GM12878 (cell line): ENCODE data around the gene ASAP2.

ENCODE experiments used
- ESRRA ChIP-seq: IDR thresholded peaks from 2 replicates; pipeline ENCODE4 v1.6.1; 2012; ENCODE audit warnings: mild to moderate bottlenecking, low read length, improper control_type of control experiment
- EZH2 ChIP-seq: IDR thresholded peaks from 2 replicates; pipeline ENCODE4 v1.6.1; 2012; ENCODE audit warnings: low read depth, mild to moderate bottlenecking, control low read depth, inconsistent platforms, low read length, borderline replicate concordance; ENCODE audit not compliant: control insufficient read depth
- IKZF1 ChIP-seq: fragments of 450-650 bp; conservative IDR thresholded peaks from 2 replicates; pipeline ENCODE4 v1.6.1; 2017; ENCODE audit warnings: antibody characterized with exemption, mild to moderate bottlenecking
- POLR2AphosphoS2 ChIP-seq: IDR thresholded peaks from 2 replicates; pipeline ENCODE4 v1.6.1; 2011; ENCODE audit warnings: low read depth, mild to moderate bottlenecking, low read length, improper control_type of control experiment, moderate library complexity
- RFX5 ChIP-seq: IDR thresholded peaks from 2 replicates; pipeline ENCODE4 v1.6.1; 2011; ENCODE audit warnings: low read depth, low read length, improper control_type of control experiment
- SIN3A ChIP-seq: IDR thresholded peaks from 2 replicates; pipeline ENCODE4 v1.6.1; 2012; ENCODE audit warnings: low read depth, low read length, improper control_type of control experiment
- STAT1 ChIP-seq: fragments of 450-650 bp; conservative IDR thresholded peaks from 2 replicates; pipeline ENCODE4 v1.6.1; 2014; ENCODE audit warnings: antibody characterized with exemption, mild to moderate bottlenecking
- TF ChIP-seq, protein P1 (sequence below), 3 experiments: IDR thresholded peaks in 2 of 3; conservative IDR thresholded peaks in 1 of 3; 2 replicates each; pipeline ENCODE4 v1.5.1; 2011; ENCODE audit warnings: low read depth in 3 of 3, low read length in 3 of 3, mild to moderate bottlenecking in 3 of 3, control low read depth in 2 of 3, moderate library complexity in 2 of 3, inconsistent platforms in 1 of 3, mixed read lengths in 1 of 3; ENCODE audit not compliant: control insufficient read depth in 2 of 3, insufficient read depth in 1 of 3; ENCODE audit errors: extremely low read depth in 1 of 3
- TF ChIP-seq, protein P2 (sequence below): IDR thresholded peaks from 2 replicates; pipeline ENCODE4 v1.6.1; 2011; ENCODE audit warnings: mild to moderate bottlenecking, low read depth, low read length, moderate library complexity; ENCODE audit not compliant: insufficient replicate concordance
- TF ChIP-seq, protein P3 (sequence below): IDR thresholded peaks from 2 replicates; pipeline ENCODE4 v1.6.1; 2011; ENCODE audit warnings: borderline replicate concordance, low read depth, mild to moderate bottlenecking, moderate library complexity, mixed read lengths, low read length; ENCODE audit not compliant: insufficient read depth; ENCODE audit errors: extremely low read length
- TF ChIP-seq, protein P4 (sequence below): fragments of 450-650 bp; formaldehyde crosslinking; IDR thresholded peaks from 2 replicates; pipeline ENCODE4 v1.4.0; 2022; ENCODE audit warnings: mild to moderate bottlenecking, moderate library complexity
- TF ChIP-seq, protein P5 (sequence below): fragments of 450-650 bp; IDR thresholded peaks from 2 replicates; pipeline ENCODE4 v1.6.1; 2016; ENCODE audit warnings: mild to moderate bottlenecking
- TF ChIP-seq, protein P6 (sequence below): fragments of 450-650 bp; formaldehyde crosslinking; IDR thresholded peaks from 2 replicates; pipeline ENCODE4 v1.4.0; 2020; ENCODE audit warnings: mild to moderate bottlenecking, moderate library complexity

DNA sequence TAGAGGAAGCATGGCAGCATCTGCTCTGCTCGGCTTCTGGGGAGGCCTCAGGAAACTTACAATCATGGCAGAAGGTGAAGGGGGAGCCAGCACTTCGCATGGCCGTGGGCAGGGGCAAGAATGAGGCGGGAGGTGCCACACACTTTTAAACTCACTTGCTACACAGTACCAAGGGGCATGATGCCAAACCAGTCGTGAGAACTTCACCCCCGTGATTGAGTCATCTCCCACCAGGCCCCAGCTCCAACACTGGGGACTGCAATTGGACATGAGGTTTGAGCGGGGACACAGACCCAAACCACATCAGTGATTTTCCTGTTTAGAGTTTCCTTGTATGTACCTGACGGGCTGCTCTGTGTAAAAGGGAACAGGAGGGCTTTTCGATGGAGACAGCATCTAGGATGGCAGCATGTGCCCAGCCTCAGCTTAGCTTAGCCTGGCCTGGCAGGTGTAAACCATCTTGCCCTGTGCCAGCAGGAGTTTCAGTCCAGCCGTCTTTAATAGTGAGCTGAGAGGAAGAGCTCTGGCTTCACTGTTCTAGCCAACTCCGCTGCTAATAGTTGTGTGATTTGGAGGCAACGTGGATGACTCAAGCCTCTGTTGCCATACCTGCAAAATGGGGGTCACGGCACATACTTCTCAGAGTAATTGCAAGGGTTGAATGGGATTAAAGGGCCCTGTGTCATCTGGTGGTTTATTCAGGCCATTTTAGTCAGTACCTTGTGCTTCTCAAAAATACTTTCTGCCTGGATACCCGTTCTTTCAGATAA is 101.8 kb downstream of the ASAP2 start:
- TF ChIP-seq STAT1 = no peak
- TF ChIP-seq, protein P1, sequence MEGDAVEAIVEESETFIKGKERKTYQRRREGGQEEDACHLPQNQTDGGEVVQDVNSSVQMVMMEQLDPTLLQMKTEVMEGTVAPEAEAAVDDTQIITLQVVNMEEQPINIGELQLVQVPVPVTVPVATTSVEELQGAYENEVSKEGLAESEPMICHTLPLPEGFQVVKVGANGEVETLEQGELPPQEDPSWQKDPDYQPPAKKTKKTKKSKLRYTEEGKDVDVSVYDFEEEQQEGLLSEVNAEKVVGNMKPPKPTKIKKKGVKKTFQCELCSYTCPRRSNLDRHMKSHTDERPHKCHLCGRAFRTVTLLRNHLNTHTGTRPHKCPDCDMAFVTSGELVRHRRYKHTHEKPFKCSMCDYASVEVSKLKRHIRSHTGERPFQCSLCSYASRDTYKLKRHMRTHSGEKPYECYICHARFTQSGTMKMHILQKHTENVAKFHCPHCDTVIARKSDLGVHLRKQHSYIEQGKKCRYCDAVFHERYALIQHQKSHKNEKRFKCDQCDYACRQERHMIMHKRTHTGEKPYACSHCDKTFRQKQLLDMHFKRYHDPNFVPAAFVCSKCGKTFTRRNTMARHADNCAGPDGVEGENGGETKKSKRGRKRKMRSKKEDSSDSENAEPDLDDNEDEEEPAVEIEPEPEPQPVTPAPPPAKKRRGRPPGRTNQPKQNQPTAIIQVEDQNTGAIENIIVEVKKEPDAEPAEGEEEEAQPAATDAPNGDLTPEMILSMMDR (IDR thresholded peaks at IDR 0.05 in 2 of 3, conservative IDR thresholded peaks at IDR 0.05 in 1 of 3; ENCODE audit: control insufficient read depth in 2 of 3, extremely low read depth in 1 of 3, insufficient read depth in 1 of 3, low read depth in 3 of 3, low read length in 3 of 3) = no peak
- TF ChIP-seq, protein P2, sequence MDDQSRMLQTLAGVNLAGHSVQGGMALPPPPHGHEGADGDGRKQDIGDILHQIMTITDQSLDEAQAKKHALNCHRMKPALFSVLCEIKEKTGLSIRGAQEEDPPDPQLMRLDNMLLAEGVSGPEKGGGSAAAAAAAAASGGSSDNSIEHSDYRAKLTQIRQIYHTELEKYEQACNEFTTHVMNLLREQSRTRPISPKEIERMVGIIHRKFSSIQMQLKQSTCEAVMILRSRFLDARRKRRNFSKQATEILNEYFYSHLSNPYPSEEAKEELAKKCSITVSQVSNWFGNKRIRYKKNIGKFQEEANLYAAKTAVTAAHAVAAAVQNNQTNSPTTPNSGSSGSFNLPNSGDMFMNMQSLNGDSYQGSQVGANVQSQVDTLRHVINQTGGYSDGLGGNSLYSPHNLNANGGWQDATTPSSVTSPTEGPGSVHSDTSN = no peak
- TF ChIP-seq, protein P3, sequence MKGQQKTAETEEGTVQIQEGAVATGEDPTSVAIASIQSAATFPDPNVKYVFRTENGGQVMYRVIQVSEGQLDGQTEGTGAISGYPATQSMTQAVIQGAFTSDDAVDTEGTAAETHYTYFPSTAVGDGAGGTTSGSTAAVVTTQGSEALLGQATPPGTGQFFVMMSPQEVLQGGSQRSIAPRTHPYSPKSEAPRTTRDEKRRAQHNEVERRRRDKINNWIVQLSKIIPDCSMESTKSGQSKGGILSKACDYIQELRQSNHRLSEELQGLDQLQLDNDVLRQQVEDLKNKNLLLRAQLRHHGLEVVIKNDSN = no peak
- TF ChIP-seq, protein P4, sequence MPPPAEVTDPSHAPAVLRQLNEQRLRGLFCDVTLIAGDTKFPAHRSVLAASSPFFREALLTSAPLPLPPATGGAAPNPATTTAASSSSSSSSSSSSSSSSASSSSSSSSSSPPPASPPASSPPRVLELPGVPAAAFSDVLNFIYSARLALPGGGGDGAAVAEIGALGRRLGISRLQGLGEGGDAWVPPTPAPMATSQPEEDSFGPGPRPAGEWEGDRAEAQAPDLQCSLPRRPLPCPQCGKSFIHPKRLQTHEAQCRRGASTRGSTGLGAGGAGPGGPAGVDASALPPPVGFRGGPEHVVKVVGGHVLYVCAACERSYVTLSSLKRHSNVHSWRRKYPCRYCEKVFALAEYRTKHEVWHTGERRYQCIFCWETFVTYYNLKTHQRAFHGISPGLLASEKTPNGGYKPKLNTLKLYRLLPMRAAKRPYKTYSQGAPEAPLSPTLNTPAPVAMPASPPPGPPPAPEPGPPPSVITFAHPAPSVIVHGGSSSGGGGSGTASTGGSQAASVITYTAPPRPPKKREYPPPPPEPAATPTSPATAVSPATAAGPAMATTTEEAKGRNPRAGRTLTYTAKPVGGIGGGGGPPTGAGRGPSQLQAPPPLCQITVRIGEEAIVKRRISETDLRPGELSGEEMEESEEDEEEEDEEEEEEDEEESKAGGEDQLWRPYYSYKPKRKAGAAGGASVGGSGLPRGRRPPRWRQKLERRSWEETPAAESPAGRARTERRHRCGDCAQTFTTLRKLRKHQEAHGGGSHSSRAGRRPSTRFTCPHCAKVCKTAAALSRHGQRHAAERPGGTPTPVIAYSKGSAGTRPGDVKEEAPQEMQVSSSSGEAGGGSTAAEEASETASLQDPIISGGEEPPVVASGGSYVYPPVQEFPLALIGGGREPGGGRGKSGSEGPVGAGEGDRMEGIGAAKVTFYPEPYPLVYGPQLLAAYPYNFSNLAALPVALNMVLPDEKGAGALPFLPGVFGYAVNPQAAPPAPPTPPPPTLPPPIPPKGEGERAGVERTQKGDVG (CRISPR knock-in tag) = no peak
- TF ChIP-seq EZH2 = no peak
- no peak for TF ChIP-seq IKZF1
- no peak for TF ChIP-seq POLR2AphosphoS2
- no peak for TF ChIP-seq SIN3A
- TF ChIP-seq, protein P5, sequence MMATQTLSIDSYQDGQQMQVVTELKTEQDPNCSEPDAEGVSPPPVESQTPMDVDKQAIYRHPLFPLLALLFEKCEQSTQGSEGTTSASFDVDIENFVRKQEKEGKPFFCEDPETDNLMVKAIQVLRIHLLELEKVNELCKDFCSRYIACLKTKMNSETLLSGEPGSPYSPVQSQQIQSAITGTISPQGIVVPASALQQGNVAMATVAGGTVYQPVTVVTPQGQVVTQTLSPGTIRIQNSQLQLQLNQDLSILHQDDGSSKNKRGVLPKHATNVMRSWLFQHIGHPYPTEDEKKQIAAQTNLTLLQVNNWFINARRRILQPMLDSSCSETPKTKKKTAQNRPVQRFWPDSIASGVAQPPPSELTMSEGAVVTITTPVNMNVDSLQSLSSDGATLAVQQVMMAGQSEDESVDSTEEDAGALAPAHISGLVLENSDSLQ = no peak
- TF ChIP-seq, protein P6, sequence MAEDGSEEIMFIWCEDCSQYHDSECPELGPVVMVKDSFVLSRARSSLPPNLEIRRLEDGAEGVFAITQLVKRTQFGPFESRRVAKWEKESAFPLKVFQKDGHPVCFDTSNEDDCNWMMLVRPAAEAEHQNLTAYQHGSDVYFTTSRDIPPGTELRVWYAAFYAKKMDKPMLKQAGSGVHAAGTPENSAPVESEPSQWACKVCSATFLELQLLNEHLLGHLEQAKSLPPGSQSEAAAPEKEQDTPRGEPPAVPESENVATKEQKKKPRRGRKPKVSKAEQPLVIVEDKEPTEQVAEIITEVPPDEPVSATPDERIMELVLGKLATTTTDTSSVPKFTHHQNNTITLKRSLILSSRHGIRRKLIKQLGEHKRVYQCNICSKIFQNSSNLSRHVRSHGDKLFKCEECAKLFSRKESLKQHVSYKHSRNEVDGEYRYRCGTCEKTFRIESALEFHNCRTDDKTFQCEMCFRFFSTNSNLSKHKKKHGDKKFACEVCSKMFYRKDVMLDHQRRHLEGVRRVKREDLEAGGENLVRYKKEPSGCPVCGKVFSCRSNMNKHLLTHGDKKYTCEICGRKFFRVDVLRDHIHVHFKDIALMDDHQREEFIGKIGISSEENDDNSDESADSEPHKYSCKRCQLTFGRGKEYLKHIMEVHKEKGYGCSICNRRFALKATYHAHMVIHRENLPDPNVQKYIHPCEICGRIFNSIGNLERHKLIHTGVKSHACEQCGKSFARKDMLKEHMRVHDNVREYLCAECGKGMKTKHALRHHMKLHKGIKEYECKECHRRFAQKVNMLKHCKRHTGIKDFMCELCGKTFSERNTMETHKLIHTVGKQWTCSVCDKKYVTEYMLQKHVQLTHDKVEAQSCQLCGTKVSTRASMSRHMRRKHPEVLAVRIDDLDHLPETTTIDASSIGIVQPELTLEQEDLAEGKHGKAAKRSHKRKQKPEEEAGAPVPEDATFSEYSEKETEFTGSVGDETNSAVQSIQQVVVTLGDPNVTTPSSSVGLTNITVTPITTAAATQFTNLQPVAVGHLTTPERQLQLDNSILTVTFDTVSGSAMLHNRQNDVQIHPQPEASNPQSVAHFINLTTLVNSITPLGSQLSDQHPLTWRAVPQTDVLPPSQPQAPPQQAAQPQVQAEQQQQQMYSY (CRISPR knock-in tag) = no peak
- no peak for TF ChIP-seq RFX5
- TF ChIP-seq ESRRA = no peak
